ENCODE measurements around the gene PLN. TPM values are rescaled to one million over a fixed set of nuclear protein-coding genes. Genes with fewer than 3 reads are reported as not detected.

Gene PLN
- total RNA-seq, 1 donor from 2014 or later, result 33.9 TPM

GRCh38 chr6:118586746-118587485 lies 38.8 kb downstream of the PLN start:
- Histone ChIP-seq H3K36me3 (no peaks in the 10 kb centered on the region), H3K4me1 (peaks cover 25% of the 10 kb centered on the region), H3K27ac (no peak overlapping the region), H3K9me3 (no peaks in the 10 kb centered on the region), H3K27me3 (no peaks in the 10 kb centered on the region), H3K4me3 (no peak overlapping the region)
- TF ChIP-seq CTCF (IDR thresholded peaks at IDR 0.05), result no peak
- TF ChIP-seq POLR2A (IDR thresholded peaks at IDR 0.05), result no peak
- TF ChIP-seq POLR2AphosphoS5 (IDR thresholded peaks at IDR 0.05; ENCODE audit: insufficient read depth in 1 of 2, low read depth in 1 of 2), result no peak
- intact Hi-C loops (cut with DNase I), result no loop called here
- DNase-seq (ENCODE audit: extremely low spot score in 2 of 2), result no peak

GRCh38 chr6:118588626-118589025 lies 40.5 kb downstream of the PLN start:
- Histone ChIP-seq H3K9me3 (no peaks in the 10 kb centered on the region), H3K27ac (no peak overlapping the region), H3K36me3 (no peaks in the 10 kb centered on the region), H3K4me1 (peaks cover 21% of the 10 kb centered on the region), H3K4me3 (no peak overlapping the region), H3K27me3 (no peaks in the 10 kb centered on the region)
- intact Hi-C loops (cut with DNase I), result no loop called here
- DNase-seq (ENCODE audit: extremely low spot score in 2 of 2), result no peak
- TF ChIP-seq CTCF (IDR thresholded peaks at IDR 0.05) (no peak), POLR2AphosphoS5 (IDR thresholded peaks at IDR 0.05; ENCODE audit: insufficient read depth in 1 of 2, low read depth in 1 of 2) (no peak), POLR2A (IDR thresholded peaks at IDR 0.05) (no peak)

GRCh38 chr6:118589186-118589585 lies 41.1 kb downstream of the PLN start:
- DNase-seq (ENCODE audit: extremely low spot score in 2 of 2), result no peak
- TF ChIP-seq CTCF (IDR thresholded peaks at IDR 0.05), result no peak
- TF ChIP-seq POLR2AphosphoS5 (IDR thresholded peaks at IDR 0.05; ENCODE audit: insufficient read depth in 1 of 2, low read depth in 1 of 2), result no peak
- no peak for TF ChIP-seq POLR2A (IDR thresholded peaks at IDR 0.05)
- H3K4me1 ChIP-seq, result peaks cover 21% of the 10 kb centered on the region
- no peaks in the 10 kb centered on the region for H3K27me3 ChIP-seq
- intact Hi-C loops (cut with DNase I), result no loop called here
- H3K27ac ChIP-seq, result no peak overlapping the region
- no peak overlapping the region for H3K4me3 ChIP-seq
- H3K9me3 ChIP-seq, result no peaks in the 10 kb centered on the region
- H3K36me3 ChIP-seq, result no peaks in the 10 kb centered on the region

- no peak for DNase-seq (ENCODE audit: extremely low spot score in 2 of 2)
- intact Hi-C loops (cut with DNase I), result no loop called here
- TF ChIP-seq POLR2AphosphoS5 (IDR thresholded peaks at IDR 0.05; ENCODE audit: insufficient read depth in 1 of 2, low read depth in 1 of 2) (no peak), CTCF (IDR thresholded peaks at IDR 0.05) (no peak), POLR2A (IDR thresholded peaks at IDR 0.05) (no peak)
- Histone ChIP-seq H3K9me3 (no peaks in the 10 kb centered on the region), H3K36me3 (no peaks in the 10 kb centered on the region), H3K27me3 (no peaks in the 10 kb centered on the region), H3K4me3 (no peak overlapping the region), H3K27ac (no peak overlapping the region), H3K4me1 (peaks cover 21% of the 10 kb centered on the region)
Measured at GRCh38 chr6:118589649-118590365, 41.7 kb downstream of the PLN start.

- TF ChIP-seq CTCF (IDR thresholded peaks at IDR 0.05) (no peak), POLR2A (IDR thresholded peaks at IDR 0.05) (no peak), POLR2AphosphoS5 (IDR thresholded peaks at IDR 0.05; ENCODE audit: insufficient read depth in 1 of 2, low read depth in 1 of 2) (no peak)
- Histone ChIP-seq H3K27me3 (no peaks in the 10 kb centered on the region), H3K4me1 (peaks cover 21% of the 10 kb centered on the region), H3K27ac (no peak overlapping the region), H3K4me3 (no peak overlapping the region), H3K36me3 (no peaks in the 10 kb centered on the region), H3K9me3 (no peaks in the 10 kb centered on the region)
- intact Hi-C loops (cut with DNase I), result no loop called here
- DNase-seq (ENCODE audit: extremely low spot score in 2 of 2), result no peak
Measured at GRCh38 chr6:118591897-118592296, 43.8 kb downstream of the PLN start.

Data from vagina (tissue), 2 donors.